Measurements from ENCODE around the gene BLM.
"Not testable (repeated sequence)": the region's sequence is repeated elsewhere in the genome, so short reads cannot be mapped to it uniquely, and the experiment has no call there.

- TF ChIP-seq, protein P1, sequence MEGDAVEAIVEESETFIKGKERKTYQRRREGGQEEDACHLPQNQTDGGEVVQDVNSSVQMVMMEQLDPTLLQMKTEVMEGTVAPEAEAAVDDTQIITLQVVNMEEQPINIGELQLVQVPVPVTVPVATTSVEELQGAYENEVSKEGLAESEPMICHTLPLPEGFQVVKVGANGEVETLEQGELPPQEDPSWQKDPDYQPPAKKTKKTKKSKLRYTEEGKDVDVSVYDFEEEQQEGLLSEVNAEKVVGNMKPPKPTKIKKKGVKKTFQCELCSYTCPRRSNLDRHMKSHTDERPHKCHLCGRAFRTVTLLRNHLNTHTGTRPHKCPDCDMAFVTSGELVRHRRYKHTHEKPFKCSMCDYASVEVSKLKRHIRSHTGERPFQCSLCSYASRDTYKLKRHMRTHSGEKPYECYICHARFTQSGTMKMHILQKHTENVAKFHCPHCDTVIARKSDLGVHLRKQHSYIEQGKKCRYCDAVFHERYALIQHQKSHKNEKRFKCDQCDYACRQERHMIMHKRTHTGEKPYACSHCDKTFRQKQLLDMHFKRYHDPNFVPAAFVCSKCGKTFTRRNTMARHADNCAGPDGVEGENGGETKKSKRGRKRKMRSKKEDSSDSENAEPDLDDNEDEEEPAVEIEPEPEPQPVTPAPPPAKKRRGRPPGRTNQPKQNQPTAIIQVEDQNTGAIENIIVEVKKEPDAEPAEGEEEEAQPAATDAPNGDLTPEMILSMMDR (conservative IDR thresholded peaks at IDR 0.05; ENCODE audit: low read length), result not testable (repeated sequence)
- TF ChIP-seq EZH2phosphoT487 (IDR thresholded peaks at IDR 0.05; ENCODE audit: borderline replicate concordance), result not testable (repeated sequence)
Measured at GRCh38 chr15:90849424-90849823, 132.3 kb downstream of the BLM start.
